Loucy (cell line): Measurements from ENCODE around the gene PUS3.
"Not testable (repeated sequence)": the region's sequence is repeated elsewhere in the genome, so short reads cannot be mapped to it uniquely, and the experiment has no call there.

ENCODE experiments used
- H2AFZ ChIP-seq: fragments of 200-600 bp; sonication (generic); 2 replicates; pipeline ENCODE4 v1.6.0; 2016; ENCODE audit warnings: antibody characterized with exemption, mild to moderate bottlenecking, low read length, moderate library complexity
- H3F3A ChIP-seq: fragments of 200-600 bp; 2 replicates; pipeline ENCODE4 v1.6.0; 2016; ENCODE audit warnings: antibody characterized with exemption, low read depth, mild to moderate bottlenecking
- H3K27me3 ChIP-seq: fragments of 200-600 bp; sonication (generic); 2 replicates; pipeline ENCODE4 v1.6.1; 2014; ENCODE audit warnings: low read length, mild to moderate bottlenecking; ENCODE audit not compliant: insufficient read depth, poor library complexity, severe bottlenecking
- H3K36me3 ChIP-seq: fragments of 200-600 bp; sonication (generic); 2 replicates; pipeline ENCODE4 v1.6.1; 2016; ENCODE audit warnings: low read length; ENCODE audit not compliant: insufficient read depth
- H3K4me1 ChIP-seq: fragments of 200-600 bp; sonication (generic); 2 replicates; pipeline ENCODE4 v1.5.1; 2014; ENCODE audit warnings: low read length, mild to moderate bottlenecking; ENCODE audit not compliant: insufficient read depth, poor library complexity, severe bottlenecking
- H3K4me2 ChIP-seq: fragments of 200-600 bp; sonication (generic); 2 replicates; pipeline ENCODE4 v1.6.0; 2014; ENCODE audit warnings: antibody characterized with exemption, low read length, low read depth, mild to moderate bottlenecking; ENCODE audit not compliant: poor library complexity, severe bottlenecking
- H3K4me3 ChIP-seq: fragments of 200-600 bp; sonication (generic); 2 replicates; pipeline ENCODE4 v1.5.1; 2014; ENCODE audit warnings: low read length, mild to moderate bottlenecking, mixed read lengths; ENCODE audit not compliant: poor library complexity, severe bottlenecking
- H3K79me2 ChIP-seq: fragments of 200-600 bp; sonication (generic); 2 replicates; pipeline ENCODE4 v1.6.1; 2014; ENCODE audit warnings: low read length; ENCODE audit not compliant: insufficient read depth
- H3K9ac ChIP-seq: fragments of 200-600 bp; sonication (generic); 2 replicates; pipeline ENCODE4 v1.6.0; 2014; ENCODE audit warnings: mild to moderate bottlenecking, low read depth, low read length, moderate library complexity; ENCODE audit not compliant: poor library complexity, severe bottlenecking
- H3K9me2 ChIP-seq: fragments of 200-600 bp; sonication (generic); replicated peaks from 2 replicates; pipeline ENCODE4 v1.6.1; 2016; ENCODE audit warnings: low read depth, low read length, mixed read lengths
- H3K9me3 ChIP-seq: fragments of 200-600 bp; sonication (generic); 2 replicates; pipeline ENCODE4 v1.6.1; 2014; ENCODE audit warnings: mild to moderate bottlenecking, antibody characterized with exemption, low read length, low read depth; ENCODE audit not compliant: insufficient read depth
- H4K20me1 ChIP-seq: fragments of 200-600 bp; sonication (generic); 2 replicates; pipeline ENCODE4 v1.6.0; 2014; ENCODE audit warnings: antibody characterized with exemption, low read length, mild to moderate bottlenecking; ENCODE audit not compliant: insufficient read depth, poor library complexity, severe bottlenecking
- EZH2phosphoT487 ChIP-seq: fragments of 200-600 bp; IDR thresholded peaks from 2 replicates; pipeline ENCODE4 v1.6.1; 2018; ENCODE audit warnings: antibody characterized with exemption, mild to moderate bottlenecking, moderate library complexity, borderline replicate concordance
- TF ChIP-seq, protein P1 (sequence below): fragments of 200-600 bp; sonication (generic); conservative IDR thresholded peaks from 2 replicates; pipeline ENCODE4 v1.5.1; 2014; ENCODE audit warnings: mild to moderate bottlenecking, antibody characterized with exemption, low read length

PUS3 gene

DNA sequence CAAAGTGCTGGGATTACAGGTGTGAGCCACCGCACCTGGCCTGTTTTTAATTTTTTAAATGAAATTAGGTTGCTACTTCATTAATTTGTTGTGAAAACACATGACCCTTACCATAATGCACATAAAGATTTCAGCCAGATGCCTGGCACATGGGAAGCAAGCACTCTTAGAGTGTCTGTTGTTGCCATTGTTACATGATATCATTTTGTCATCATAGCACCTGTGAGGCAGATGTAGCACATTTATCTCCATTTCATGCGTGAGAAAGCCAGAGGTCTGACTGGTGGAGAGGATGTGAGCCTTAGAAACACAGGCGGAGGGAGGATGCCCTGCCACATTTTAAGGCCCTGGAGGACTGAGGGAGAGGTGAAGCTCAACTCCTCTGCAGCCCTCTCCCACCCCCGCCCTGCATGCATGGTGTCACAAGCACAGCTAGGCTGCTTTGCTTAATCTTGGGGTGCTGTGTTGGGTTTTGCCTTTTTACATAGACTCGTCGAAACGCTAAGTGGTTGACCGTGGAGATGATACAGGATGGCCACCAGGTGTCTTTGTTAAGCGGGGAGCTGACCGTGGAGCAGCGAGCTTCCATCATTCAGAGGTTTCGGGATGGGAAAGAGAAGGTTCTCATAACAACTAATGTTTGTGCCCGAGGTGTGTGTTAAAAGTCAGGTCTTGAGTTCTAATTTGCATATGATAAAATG lies 15.3 kb upstream of the PUS3 start:
- Histone ChIP-seq H3F3A (no peaks in the 10 kb centered on the region), H3K36me3 (no peaks in the 10 kb centered on the region), H3K9me2 (no peaks in the 10 kb centered on the region), H3K79me2 (no peaks in the 10 kb centered on the region), H3K9me3 (no peaks in the 10 kb centered on the region), H3K27me3 (peaks cover 4% of the 10 kb centered on the region), H3K4me1 (no peaks in the 10 kb centered on the region), H3K9ac (no peak overlapping the region), H2AFZ (no peak overlapping the region), H3K4me3 (no peak overlapping the region), H4K20me1 (no peaks in the 10 kb centered on the region), H3K4me2 (no peak overlapping the region)
- no peak for TF ChIP-seq EZH2phosphoT487
- TF ChIP-seq, protein P1, sequence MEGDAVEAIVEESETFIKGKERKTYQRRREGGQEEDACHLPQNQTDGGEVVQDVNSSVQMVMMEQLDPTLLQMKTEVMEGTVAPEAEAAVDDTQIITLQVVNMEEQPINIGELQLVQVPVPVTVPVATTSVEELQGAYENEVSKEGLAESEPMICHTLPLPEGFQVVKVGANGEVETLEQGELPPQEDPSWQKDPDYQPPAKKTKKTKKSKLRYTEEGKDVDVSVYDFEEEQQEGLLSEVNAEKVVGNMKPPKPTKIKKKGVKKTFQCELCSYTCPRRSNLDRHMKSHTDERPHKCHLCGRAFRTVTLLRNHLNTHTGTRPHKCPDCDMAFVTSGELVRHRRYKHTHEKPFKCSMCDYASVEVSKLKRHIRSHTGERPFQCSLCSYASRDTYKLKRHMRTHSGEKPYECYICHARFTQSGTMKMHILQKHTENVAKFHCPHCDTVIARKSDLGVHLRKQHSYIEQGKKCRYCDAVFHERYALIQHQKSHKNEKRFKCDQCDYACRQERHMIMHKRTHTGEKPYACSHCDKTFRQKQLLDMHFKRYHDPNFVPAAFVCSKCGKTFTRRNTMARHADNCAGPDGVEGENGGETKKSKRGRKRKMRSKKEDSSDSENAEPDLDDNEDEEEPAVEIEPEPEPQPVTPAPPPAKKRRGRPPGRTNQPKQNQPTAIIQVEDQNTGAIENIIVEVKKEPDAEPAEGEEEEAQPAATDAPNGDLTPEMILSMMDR: no peak

DNA sequence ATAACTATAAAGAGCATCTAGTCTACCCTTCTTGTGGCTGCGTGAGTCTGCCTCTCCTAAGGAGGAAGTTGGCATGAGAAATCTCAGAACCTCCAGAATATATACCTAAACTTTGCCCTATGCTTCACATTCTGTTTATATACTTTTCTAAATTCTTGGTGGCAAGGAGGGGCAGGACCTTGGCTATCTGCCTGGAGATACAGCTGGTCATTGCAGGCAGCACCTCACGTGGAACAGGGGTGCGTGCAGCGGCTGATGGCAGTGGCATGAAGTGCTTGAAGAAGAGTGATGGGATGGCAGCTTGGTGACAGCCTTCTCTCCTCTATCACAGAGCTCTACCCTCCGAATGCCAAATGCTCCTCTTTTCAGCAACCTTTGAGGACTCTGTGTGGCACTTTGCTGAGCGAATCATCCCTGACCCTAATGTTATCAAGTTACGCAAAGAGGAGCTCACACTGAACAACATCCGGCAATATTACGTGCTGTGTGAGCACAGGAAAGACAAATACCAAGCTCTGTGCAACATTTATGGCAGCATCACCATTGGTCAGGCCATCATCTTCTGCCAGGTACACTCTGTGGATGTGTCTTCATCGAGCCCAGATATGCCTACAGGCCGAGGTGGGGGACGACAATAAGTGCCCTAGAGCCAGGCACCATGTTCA lies 13.8 kb upstream of the PUS3 start:
- Histone ChIP-seq H3K4me2 (no peak overlapping the region), H2AFZ (no peak overlapping the region), H3K4me1 (no peaks in the 10 kb centered on the region), H3K9me2 (no peaks in the 10 kb centered on the region), H3K9ac (no peak overlapping the region), H3K36me3 (no peaks in the 10 kb centered on the region), H3K79me2 (no peaks in the 10 kb centered on the region), H4K20me1 (no peaks in the 10 kb centered on the region), H3F3A (no peaks in the 10 kb centered on the region), H3K27me3 (peaks cover 4% of the 10 kb centered on the region), H3K4me3 (no peak overlapping the region), H3K9me3 (no peaks in the 10 kb centered on the region)
- no peak for TF ChIP-seq EZH2phosphoT487
- TF ChIP-seq, protein P1: no peak

DNA sequence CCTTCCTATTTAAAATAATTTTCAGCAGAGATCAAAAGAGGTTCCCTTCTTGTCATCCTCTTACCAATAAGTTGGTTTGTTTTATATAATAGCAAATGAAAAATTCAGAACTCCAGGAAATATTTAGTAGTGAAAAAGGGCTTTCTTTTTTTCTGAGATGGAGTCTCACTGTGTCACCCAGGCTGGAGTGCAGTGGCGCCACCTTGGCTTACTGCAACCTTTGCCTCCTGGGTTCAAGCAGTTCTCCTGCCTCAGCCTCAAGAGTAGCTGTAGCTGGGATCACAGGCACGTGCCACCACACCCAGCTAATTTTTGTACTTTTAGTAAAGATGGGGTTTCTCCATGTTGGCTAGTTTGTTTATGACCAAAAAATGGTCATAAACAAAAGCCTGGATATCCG lies 11.6 kb upstream of the PUS3 start:
- H3K79me2 ChIP-seq, H4K20me1 ChIP-seq, H3K9ac ChIP-seq, H3K4me3 ChIP-seq, H3K4me2 ChIP-seq, H3F3A ChIP-seq, H2AFZ ChIP-seq, H3K9me2 ChIP-seq, H3K36me3 ChIP-seq, H3K9me3 ChIP-seq, H3K4me1 ChIP-seq, H3K27me3 ChIP-seq: not testable (repeated sequence)
- TF ChIP-seq, protein P1: peak; percentile 49
